COLO829 (cell line): ENCODE data around the gene TIAL1.
"Not testable (repeated sequence)": the region's sequence is repeated elsewhere in the genome, so short reads cannot be mapped to it uniquely, and the experiment has no call there.

Experiments used
- DNase-seq: peaks from one replicate; pipeline ENCODE4 v3.0.0; 2012; ENCODE audit warnings: low spot score

Gene TIAL1

GRCh38 chr10:119613741-119614140 lies 17.0 kb upstream of the TIAL1 start:
- no peak for DNase-seq

DNA sequence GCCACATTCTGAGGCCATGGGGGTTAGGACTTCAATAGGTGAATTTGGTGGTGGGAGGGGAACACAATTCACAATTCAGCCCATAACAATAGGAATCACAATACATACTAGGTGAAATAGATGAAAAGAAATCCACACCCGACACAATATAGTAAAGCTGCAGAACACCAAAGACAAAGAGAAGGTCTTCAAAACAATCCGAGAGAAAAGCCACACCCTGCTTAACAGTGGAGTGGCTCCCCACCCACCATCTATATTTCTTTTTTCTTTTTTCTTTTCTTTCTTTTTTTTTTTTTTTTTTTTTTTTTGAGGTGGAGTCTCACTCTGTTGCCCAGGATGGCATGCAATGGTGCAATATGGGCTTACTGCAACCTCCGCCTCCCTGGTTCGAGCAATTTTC lies 14.7 kb upstream of the TIAL1 start:
- no peak for DNase-seq

DNA sequence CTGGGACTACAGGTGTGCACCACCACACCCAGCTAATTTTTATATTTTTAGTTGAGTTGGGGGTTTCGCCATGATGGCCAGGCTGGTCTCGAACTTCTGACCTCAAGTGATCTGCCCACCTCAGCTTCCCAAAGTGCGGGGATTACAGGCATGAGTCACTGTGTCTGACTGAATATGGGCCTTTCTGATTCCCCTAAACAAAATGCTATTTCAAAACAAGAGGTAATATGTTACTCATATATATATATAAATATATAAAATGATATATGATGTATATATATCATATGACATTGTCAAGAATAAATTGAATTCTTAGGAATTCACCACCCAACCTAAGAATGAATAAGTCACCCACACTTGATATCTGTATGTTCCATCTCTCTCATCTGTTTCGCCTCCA lies 12.8 kb upstream of the TIAL1 start:
- DNase-seq = no peak

- DNase-seq = no peak
These were observed 11.8 kb upstream of the TIAL1 start for GRCh38 chr10:119608316-119609155.

GRCh38 chr10:119604468-119604867 lies 7.7 kb upstream of the TIAL1 start:
- no peak for DNase-seq

DNA sequence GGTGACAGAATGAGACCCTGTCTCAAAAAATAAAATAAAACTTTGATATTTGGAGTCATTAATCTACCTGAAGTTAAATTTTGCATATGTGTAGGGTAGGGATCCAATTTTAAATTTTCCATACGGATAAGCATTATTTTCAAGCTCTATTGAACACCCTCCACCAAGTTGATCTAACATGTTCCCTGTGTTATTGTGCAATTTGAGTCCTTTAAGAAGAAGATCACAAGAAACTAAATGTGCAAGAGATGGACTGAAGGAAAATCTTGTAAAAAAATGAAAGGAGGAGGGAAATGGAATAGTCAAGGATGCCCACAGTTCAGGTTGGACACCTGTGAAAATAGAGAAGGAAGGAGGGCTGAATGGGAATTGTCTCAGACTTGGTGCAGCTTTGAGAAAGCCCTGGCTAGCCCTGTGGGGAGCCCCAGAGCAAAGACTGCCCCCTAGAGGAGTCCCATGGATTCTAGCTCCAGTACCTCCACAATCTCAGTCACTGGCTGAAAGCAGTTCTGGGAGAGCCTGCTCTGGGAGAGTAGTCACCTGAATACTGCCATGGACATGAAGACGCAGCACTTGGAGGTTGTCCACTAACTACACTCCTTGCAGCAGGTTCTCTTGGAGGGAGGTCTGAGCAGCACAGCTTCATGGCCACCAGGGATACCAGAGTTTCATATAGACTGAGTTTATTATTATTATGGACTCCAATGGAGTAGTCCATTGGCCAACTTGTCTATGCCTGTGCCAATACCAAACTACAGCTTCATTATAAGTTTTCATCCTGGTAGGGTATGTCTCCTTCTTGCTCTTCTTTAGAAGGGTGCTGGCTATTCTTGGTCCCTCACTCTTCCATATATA lies 5.7 kb upstream of the TIAL1 start:
- no peak for DNase-seq

- DNase-seq = no peak
These were observed 1.6 kb upstream of the TIAL1 start for GRCh38 chr10:119598397-119598796.

DNA sequence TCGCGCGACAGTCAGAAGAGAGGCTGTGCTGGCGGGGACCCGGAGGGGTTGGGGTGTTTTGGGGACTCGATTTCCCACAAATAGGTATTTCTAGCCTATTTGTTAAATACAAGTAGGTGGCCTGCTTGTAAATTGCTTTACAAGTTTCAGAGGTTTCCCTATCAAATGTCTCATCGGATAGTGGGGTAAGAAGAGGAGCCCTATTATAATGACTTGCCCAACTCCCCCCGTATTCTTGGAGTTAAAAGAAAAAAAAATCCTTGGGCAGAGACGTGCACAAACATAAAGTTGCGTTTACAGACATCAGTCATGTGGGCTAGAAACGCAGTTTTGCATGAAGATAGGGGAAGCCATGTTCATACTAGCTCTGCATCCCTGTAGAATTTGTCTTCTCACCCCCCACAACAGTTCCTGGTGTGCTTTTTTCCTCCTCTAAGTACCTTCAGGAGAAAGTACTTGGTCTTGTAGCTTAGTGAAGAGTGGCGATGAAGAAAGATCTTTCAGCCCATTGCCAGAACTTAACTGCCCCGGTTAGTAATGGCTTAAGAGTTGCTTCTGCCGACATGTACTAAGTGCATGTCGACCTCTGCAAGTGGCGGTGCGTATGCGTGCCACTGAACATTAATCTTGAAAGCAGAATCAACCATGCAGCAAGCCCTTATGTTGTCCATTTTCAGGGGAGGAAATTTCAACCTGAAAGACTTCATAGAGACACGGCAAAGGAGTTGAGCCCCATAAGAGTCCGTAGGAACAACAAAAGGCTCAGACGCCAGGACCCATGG lies 832 bp upstream of the TIAL1 start:
- no peak for DNase-seq

GRCh38 chr10:119595676-119596515 lies 868 bp downstream of the TIAL1 start:
- DNase-seq = peak; percentile 30

DNA sequence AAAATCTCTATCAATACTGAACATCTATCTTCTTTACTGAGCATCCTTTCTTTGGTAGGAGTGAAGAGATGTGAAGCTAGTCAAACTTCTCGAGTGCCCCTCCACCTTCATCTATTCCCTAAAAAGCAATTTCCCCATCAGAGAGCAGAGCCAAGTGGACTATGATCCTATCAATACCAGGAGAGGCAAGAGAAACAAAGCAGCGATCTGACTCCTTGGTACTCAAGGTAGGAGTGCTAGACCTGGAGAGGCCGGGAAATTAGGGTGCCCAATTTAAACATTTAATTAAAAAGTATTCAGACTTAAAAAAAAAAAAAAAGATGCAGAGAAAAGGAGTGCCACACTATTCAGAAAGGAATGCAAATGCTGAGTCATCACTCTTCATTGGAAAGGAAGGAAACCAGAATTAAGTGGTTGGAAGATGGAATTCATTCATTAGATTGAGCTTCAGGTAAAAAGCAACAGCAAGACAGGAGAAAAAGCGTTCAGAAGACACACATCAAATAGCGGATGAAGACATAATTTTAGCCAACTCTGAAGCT lies 1.6 kb downstream of the TIAL1 start:
- no peak for DNase-seq

DNA sequence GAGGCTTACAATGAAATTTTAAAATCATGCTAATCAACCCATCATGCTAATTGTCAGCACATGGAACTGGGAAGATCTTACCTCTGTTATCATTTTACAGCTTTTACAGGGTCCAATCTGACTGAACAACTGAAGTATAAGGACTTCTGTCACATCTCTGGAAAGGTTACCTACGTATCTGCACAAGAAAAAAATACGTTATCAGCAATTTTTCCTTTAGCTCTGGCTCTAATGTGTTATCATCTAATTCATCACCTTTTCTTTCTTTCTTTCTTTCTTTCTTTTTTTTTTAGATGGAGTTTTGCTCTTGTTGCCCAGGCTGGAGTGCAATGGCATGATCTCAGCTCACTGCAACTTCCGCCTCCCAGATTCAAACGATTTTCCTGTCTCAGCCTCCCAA lies 8.7 kb downstream of the TIAL1 start:
- no peak for DNase-seq

- no peak for DNase-seq
These were observed 18.4 kb downstream of the TIAL1 start for GRCh38 chr10:119578355-119578754.

- no peak for DNase-seq
These were observed 20.8 kb downstream of the TIAL1 start for GRCh38 chr10:119575991-119576390.

DNA sequence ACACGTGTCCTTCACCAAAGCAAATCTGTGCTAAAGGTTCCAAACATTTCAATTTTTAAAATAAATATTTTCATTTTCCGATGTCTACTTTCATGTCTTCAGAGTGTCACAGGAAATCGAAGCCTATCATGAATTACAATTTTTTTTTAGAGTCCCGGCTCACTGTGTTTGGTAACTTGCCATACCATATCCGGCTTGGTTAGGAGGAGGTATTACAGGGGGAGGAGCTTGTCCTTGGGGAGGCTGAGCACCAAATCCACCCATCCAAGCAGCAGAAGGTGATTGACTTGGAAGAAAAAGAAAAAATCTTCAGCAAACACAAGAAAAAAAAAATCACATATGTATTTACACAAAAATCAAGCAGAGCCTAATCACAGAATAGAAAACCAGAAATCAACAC lies 21.3 kb downstream of the TIAL1 start:
- no peak for DNase-seq

GRCh38 chr10:119567978-119568377 lies 28.8 kb downstream of the TIAL1 start:
- no peak for DNase-seq

GRCh38 chr10:119562097-119562496 lies 34.7 kb downstream of the TIAL1 start:
- DNase-seq = no peak

GRCh38 chr10:119559511-119559910 lies 37.3 kb downstream of the TIAL1 start:
- DNase-seq = not testable (repeated sequence)

- DNase-seq = not testable (repeated sequence)
These were observed 40.7 kb downstream of the TIAL1 start for GRCh38 chr10:119556081-119556480.

DNA sequence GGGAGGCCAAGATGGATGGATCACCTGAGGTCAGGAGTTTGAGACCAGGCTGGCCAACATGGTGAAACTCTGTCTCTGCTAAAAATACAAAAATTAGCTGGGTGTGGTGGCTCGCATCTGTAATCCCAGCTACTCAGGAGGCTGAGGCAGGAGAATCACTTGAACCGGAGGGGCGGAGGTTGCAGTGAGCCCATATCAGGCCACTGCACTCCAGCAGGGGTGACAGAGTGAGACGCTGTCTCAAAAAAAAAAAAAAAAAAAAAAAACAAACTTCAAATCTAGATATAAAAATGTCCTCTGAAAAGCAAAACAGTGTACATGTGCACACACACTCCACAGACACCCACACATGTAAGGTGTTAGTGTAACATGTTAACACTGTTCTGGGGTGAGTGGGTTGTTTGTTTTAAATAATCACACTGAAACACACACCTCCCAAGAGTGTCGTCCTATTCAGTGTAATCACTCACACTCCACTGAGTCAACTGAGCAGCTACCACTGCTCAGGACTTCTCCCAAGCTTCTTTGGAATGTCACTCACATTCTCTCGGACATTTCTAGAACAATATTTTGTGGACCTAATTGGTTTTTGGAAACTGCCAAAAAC lies 41.5 kb downstream of the TIAL1 start:
- no peak for DNase-seq

- DNase-seq = no peak
These were observed 45.9 kb downstream of the TIAL1 start for GRCh38 chr10:119550827-119551226.
